GM12878 (cell line): Measurements from ENCODE around the gene TMUB1. TPM values are rescaled to one million over a fixed set of nuclear protein-coding genes. Genes with fewer than 3 reads are reported as not detected.

Source experiments
- FOS ChIP-seq: IDR thresholded peaks from 3 replicates; pipeline ENCODE4 v1.6.1; 2011; ENCODE audit warnings: borderline replicate concordance; ENCODE audit not compliant: insufficient read length; ENCODE audit errors: extremely low read depth
- MTA2 ChIP-seq: fragments of 450-650 bp; IDR thresholded peaks from 2 replicates; pipeline ENCODE4 v1.6.1; 2016; ENCODE audit warnings: low read depth, mild to moderate bottlenecking, moderate library complexity
- PAX5 ChIP-seq: IDR thresholded peaks from 2 replicates; pipeline ENCODE4 v1.6.1; 2011; ENCODE audit warnings: low read depth, low read length, borderline replicate concordance
- RB1 ChIP-seq: fragments of 450-650 bp; formaldehyde crosslinking; IDR thresholded peaks from 2 replicates; pipeline ENCODE4 v1.6.1; 2017; ENCODE audit warnings: mild to moderate bottlenecking, borderline replicate concordance
- SMAD1 ChIP-seq: fragments of 450-650 bp; IDR thresholded peaks from 2 replicates; pipeline ENCODE4 v1.6.1; 2018; ENCODE audit warnings: mild to moderate bottlenecking, low read depth; ENCODE audit not compliant: partially characterized antibody
- SREBF2 ChIP-seq: IDR thresholded peaks from 2 replicates; pipeline ENCODE4 v1.6.1; 2012; ENCODE audit warnings: mild to moderate bottlenecking, low read length
- polyA plus RNA-seq, 11 experiments: library from polyadenylated mRNA; depleted of rRNA in 4 of 11; unstranded in 6 of 11; stranded (reverse) in 5 of 11; fragments of >200 nt; fragmentation: Nextera tagmentation in 4 of 11; fragmentation: Illumina TruSeq in 1 of 11; extraction: Ambion mirVana in 4 of 11; extraction: Trizol in 1 of 11; gene quantifications; 1 replicate in 1 of 11; 2 replicates in 10 of 11; pipeline versions ENCODE4 v1.2.1 to v1.2.3, GENCODE V29; 2011 to 2016; ENCODE audit warnings: inconsistent platforms in 2 of 11, missing spikeins in 2 of 11, low read depth in 1 of 11
- total RNA-seq, 4 experiments: library from RNA; depleted of rRNA in 3 of 4; stranded (reverse); fragments of >200 nt in 3 of 4; fragmentation: Illumina TruSeq in 1 of 4; extraction: Trizol in 1 of 4; gene quantifications; 2 replicates each; pipeline versions ENCODE4 v1.2.1 to v1.2.3, GENCODE V29; 2013 to 2021
- TF ChIP-seq, protein P1 (sequence below): fragments of 450-650 bp; IDR thresholded peaks from 2 replicates; pipeline ENCODE4 v1.6.1; 2017; ENCODE audit warnings: mild to moderate bottlenecking, moderate library complexity
- TF ChIP-seq, protein P2 (sequence below): IDR thresholded peaks from 2 replicates; pipeline ENCODE4 v1.6.1; 2012; ENCODE audit warnings: low read length, inconsistent platforms
- TF ChIP-seq, protein P3 (sequence below): fragments of 450-650 bp; IDR thresholded peaks from 2 replicates; pipeline ENCODE4 v1.6.1; 2017; ENCODE audit warnings: low read depth, mild to moderate bottlenecking, moderate library complexity

Gene TMUB1
- total and polyA plus RNA-seq, 10 of the 15 experiments (the other 5 are each of a cell fraction or from before 2014, with no cell fraction given) = 0.27 to 79.5 (median 41.3) TPM; not detected in 1

DNA sequence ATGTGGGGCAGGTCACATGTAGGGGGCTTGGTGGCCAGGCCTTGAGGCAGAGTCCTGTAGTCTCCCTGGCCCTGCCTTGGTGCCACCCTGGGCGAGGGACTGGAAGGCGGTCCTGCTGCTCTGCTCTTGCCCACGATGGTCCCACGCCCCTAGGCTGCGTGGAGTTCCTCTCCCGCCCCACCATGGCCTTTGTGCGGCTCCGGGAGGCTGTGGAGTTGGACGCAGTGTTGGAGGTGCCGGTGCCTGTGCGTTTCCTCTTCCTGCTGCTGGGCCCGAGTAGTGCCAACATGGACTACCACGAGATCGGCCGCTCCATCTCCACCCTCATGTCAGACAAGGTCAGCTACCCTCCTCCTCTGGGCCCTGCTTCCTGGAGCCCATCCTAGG, 12.7 kb downstream of the TMUB1 start (continued):
- TF ChIP-seq, protein P1, sequence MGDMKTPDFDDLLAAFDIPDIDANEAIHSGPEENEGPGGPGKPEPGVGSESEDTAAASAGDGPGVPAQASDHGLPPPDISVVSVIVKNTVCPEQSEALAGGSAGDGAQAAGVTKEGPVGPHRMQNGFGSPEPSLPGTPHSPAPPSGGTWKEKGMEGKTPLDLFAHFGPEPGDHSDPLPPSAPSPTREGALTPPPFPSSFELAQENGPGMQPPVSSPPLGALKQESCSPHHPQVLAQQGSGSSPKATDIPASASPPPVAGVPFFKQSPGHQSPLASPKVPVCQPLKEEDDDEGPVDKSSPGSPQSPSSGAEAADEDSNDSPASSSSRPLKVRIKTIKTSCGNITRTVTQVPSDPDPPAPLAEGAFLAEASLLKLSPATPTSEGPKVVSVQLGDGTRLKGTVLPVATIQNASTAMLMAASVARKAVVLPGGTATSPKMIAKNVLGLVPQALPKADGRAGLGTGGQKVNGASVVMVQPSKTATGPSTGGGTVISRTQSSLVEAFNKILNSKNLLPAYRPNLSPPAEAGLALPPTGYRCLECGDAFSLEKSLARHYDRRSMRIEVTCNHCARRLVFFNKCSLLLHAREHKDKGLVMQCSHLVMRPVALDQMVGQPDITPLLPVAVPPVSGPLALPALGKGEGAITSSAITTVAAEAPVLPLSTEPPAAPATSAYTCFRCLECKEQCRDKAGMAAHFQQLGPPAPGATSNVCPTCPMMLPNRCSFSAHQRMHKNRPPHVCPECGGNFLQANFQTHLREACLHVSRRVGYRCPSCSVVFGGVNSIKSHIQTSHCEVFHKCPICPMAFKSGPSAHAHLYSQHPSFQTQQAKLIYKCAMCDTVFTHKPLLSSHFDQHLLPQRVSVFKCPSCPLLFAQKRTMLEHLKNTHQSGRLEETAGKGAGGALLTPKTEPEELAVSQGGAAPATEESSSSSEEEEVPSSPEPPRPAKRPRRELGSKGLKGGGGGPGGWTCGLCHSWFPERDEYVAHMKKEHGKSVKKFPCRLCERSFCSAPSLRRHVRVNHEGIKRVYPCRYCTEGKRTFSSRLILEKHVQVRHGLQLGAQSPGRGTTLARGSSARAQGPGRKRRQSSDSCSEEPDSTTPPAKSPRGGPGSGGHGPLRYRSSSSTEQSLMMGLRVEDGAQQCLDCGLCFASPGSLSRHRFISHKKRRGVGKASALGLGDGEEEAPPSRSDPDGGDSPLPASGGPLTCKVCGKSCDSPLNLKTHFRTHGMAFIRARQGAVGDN = no peak
- no peak for TF ChIP-seq SREBF2
- no peak for TF ChIP-seq RB1
- TF ChIP-seq SMAD1 = no peak
- no peak for TF ChIP-seq MTA2
- TF ChIP-seq, protein P2, sequence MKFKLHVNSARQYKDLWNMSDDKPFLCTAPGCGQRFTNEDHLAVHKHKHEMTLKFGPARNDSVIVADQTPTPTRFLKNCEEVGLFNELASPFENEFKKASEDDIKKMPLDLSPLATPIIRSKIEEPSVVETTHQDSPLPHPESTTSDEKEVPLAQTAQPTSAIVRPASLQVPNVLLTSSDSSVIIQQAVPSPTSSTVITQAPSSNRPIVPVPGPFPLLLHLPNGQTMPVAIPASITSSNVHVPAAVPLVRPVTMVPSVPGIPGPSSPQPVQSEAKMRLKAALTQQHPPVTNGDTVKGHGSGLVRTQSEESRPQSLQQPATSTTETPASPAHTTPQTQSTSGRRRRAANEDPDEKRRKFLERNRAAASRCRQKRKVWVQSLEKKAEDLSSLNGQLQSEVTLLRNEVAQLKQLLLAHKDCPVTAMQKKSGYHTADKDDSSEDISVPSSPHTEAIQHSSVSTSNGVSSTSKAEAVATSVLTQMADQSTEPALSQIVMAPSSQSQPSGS = no peak
- TF ChIP-seq PAX5 = no peak
- no peak for TF ChIP-seq FOS
- TF ChIP-seq, protein P3, sequence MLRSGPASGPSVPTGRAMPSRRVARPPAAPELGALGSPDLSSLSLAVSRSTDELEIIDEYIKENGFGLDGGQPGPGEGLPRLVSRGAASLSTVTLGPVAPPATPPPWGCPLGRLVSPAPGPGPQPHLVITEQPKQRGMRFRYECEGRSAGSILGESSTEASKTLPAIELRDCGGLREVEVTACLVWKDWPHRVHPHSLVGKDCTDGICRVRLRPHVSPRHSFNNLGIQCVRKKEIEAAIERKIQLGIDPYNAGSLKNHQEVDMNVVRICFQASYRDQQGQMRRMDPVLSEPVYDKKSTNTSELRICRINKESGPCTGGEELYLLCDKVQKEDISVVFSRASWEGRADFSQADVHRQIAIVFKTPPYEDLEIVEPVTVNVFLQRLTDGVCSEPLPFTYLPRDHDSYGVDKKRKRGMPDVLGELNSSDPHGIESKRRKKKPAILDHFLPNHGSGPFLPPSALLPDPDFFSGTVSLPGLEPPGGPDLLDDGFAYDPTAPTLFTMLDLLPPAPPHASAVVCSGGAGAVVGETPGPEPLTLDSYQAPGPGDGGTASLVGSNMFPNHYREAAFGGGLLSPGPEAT = no peak
